ENCODE data around the gene SPI1.

DNA sequence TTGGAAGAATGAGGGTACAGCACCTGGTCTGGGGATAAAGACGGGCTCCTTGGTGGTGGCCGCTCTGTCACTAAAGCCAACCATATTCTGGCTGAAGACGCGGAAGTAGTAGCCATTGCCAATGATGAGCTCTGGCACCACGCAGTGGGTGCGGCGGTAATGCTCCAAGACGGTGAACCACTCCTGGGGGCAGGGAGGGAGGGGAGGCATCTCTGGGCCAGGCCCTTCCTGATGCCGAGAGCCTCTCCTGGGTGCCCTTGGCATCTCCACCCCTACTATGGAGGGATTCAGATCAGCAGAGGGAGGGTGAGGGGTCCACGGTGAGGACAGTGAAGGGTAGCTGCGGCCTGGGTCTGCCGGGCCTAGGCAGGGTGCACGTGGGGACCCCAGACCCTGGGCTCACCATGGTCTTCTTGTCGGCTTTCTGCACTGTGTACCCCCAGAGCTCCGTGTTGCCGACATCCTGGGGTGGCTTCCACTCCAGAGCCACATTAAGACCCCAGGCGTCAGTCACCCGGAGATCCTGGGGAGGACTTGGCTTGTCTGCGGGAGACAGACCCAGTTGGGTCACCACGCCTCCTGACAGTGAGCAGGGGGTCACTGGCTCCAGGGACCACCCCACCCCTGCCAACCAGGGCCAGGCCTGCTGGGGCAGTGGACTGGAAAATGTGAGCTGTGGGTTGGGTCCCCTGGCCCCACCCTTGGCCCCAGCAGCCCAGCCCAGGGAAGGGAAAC lies 45.4 kb downstream of the SPI1 start:
- TF ChIP-seq, protein P1, sequence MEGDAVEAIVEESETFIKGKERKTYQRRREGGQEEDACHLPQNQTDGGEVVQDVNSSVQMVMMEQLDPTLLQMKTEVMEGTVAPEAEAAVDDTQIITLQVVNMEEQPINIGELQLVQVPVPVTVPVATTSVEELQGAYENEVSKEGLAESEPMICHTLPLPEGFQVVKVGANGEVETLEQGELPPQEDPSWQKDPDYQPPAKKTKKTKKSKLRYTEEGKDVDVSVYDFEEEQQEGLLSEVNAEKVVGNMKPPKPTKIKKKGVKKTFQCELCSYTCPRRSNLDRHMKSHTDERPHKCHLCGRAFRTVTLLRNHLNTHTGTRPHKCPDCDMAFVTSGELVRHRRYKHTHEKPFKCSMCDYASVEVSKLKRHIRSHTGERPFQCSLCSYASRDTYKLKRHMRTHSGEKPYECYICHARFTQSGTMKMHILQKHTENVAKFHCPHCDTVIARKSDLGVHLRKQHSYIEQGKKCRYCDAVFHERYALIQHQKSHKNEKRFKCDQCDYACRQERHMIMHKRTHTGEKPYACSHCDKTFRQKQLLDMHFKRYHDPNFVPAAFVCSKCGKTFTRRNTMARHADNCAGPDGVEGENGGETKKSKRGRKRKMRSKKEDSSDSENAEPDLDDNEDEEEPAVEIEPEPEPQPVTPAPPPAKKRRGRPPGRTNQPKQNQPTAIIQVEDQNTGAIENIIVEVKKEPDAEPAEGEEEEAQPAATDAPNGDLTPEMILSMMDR (IDR thresholded peaks at IDR 0.05): no peak
- no peak for TF ChIP-seq POLR2A (IDR thresholded peaks at IDR 0.05)

Data from body of pancreas (tissue), 4 donors.